ENCODE data around the gene CETN3. TPM values are rescaled to one million over a fixed set of nuclear protein-coding genes. Genes with fewer than 3 reads are reported as not detected.

CETN3 gene
- total RNA-seq, 1 donor from 2014 or later = 18.4 TPM

Other genes starting within 250 kb of the CETN3 start
- 6.7 TPM for gene MBLAC2, start 65.0 kb upstream of the CETN3 start, total RNA-seq
- 2.4 TPM for gene POLR3G, start 65.1 kb upstream of the CETN3 start, total RNA-seq
- gene LYSMD3, start 119.8 kb upstream of the CETN3 start, total RNA-seq = 23.0 TPM
- gene ADGRV1, start 149.0 kb upstream of the CETN3 start, total RNA-seq = 11.2 TPM